Measurements from ENCODE around the gene CKAP5.

Gene CKAP5

DNA sequence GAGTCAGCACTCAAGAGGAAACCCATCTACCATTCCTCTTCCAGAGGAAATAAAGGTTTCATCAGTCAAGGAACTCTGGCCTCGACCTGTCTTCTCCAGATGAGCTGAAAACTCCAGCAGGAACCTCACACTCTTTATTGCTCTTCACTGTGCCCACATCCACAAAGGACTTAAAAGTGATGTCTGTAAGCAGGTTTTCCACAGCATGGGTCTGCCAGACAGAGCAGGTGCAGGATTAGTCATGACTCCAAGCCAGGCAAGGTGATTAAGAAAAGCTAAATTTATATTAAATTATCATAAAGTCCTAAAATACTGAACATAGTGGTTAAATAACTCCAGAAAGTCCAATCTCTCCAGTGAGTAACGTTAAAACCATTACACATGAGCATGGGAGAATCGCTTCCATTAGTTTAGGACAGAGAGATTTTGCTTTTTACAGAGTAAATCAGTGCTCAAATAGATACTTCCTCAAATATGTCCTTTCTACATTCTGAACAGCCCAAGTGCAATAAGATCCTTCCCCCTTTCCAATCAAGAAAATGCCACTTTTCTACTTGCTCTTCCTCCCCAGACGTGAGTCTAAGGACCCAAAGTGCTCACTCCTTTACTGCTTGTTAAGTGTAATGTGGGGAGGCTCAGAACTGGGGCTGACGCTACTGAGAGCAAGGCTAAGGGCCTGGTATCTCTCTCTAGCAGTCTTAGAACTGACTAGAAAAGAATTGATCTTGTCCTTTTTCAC, 10.7 kb upstream of the CKAP5 start (continued):
- no peak for TF ChIP-seq ZNF274 (IDR thresholded peaks at IDR 0.05; ENCODE audit: low read length)
- no peak for TF ChIP-seq ZNF274 (tag by site-specific recombination; IDR thresholded peaks at IDR 0.05; ENCODE audit: borderline replicate concordance)
- no peak for TF ChIP-seq HOXC10 (CRISPR knock-in tag; IDR thresholded peaks at IDR 0.05)
- no peak for TF ChIP-seq ZNF701 (tag by site-specific recombination; IDR thresholded peaks at IDR 0.05)
- no peak for TF ChIP-seq ZNF623 (tag by site-specific recombination; IDR thresholded peaks at IDR 0.05)
- TF ChIP-seq, protein P1, sequence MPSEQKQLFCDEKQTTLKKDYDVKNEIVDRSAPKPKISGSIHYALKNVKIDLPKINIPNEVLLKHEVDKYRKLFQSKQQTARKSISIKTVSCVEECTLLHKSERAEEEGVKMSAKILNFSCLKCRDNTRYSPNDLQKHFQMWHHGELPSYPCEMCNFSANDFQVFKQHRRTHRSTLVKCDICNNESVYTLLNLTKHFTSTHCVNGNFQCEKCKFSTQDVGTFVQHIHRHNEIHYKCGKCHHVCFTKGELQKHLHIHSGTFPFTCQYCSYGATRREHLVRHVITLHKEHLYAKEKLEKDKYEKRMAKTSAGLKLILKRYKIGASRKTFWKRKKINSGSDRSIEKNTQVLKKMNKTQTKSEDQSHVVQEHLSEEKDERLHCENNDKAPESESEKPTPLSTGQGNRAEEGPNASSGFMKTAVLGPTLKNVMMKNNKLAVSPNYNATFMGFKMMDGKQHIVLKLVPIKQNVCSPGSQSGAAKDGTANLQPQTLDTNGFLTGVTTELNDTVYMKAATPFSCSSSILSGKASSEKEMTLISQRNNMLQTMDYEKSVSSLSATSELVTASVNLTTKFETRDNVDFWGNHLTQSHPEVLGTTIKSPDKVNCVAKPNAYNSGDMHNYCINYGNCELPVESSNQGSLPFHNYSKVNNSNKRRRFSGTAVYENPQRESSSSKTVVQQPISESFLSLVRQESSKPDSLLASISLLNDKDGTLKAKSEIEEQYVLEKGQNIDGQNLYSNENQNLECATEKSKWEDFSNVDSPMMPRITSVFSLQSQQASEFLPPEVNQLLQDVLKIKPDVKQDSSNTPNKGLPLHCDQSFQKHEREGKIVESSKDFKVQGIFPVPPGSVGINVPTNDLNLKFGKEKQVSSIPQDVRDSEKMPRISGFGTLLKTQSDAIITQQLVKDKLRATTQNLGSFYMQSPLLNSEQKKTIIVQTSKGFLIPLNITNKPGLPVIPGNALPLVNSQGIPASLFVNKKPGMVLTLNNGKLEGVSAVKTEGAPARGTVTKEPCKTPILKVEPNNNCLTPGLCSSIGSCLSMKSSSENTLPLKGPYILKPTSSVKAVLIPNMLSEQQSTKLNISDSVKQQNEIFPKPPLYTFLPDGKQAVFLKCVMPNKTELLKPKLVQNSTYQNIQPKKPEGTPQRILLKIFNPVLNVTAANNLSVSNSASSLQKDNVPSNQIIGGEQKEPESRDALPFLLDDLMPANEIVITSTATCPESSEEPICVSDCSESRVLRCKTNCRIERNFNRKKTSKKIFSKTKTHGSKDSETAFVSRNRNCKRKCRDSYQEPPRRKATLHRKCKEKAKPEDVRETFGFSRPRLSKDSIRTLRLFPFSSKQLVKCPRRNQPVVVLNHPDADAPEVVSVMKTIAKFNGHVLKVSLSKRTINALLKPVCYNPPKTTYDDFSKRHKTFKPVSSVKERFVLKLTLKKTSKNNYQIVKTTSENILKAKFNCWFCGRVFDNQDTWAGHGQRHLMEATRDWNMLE (tag by site-specific recombination; conservative IDR thresholded peaks at IDR 0.05; ENCODE audit: low read depth), result no peak
- no peak for TF ChIP-seq ZSCAN30 (tag by site-specific recombination; IDR thresholded peaks at IDR 0.05)
- no peak for TF ChIP-seq ZNF624 (tag by site-specific recombination; IDR thresholded peaks at IDR 0.05)
- TF ChIP-seq ZNF596 (tag by site-specific recombination; IDR thresholded peaks at IDR 0.05), result no peak
- TF ChIP-seq GLIS2 (tag by site-specific recombination; IDR thresholded peaks at IDR 0.05), result no peak
- TF ChIP-seq SCRT1 (tag by site-specific recombination; IDR thresholded peaks at IDR 0.05; ENCODE audit: borderline replicate concordance), result no peak
- no peak for TF ChIP-seq MYNN (tag by site-specific recombination; IDR thresholded peaks at IDR 0.05; ENCODE audit: borderline replicate concordance)
- TF ChIP-seq, protein P2, sequence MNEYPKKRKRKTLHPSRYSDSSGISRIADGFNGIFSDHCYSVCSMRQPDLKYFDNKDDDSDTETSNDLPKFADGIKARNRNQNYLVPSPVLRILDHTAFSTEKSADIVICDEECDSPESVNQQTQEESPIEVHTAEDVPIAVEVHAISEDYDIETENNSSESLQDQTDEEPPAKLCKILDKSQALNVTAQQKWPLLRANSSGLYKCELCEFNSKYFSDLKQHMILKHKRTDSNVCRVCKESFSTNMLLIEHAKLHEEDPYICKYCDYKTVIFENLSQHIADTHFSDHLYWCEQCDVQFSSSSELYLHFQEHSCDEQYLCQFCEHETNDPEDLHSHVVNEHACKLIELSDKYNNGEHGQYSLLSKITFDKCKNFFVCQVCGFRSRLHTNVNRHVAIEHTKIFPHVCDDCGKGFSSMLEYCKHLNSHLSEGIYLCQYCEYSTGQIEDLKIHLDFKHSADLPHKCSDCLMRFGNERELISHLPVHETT (tag by site-specific recombination; IDR thresholded peaks at IDR 0.05), result no peak
- no peak for TF ChIP-seq ZNF585B (tag by site-specific recombination; IDR thresholded peaks at IDR 0.05)

DNA sequence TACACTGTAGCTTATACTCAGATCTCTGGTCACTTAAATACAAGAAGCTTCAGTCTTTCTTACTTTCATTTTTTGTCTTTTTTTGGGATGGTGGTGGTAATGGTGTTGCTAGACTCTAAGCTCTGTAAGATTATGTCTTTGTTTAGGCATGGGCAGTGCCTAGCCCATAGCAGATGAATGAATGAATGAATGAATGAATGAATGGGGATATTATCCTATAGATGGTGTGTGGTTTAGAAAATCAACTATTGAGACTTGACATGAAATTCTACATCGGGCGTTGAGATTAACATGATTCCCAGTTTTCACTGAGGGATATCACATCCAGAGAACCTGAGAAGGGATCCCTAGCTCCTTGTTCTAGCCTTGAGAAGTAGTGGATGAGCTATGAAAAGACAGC, 9.8 kb upstream of the CKAP5 start:
- peaks cover 0 to 37% of the 10 kb centered on the region in 2 experiments; a peak in 1 of 3 replicates for H3K36me3 ChIP-seq (ENCODE audit: control insufficient read depth in 2 of 2, insufficient read depth in 1 of 2, low read length in 2 of 2)
- ChIA-PET CTCF (no interaction called here), POLR2A (no interaction called here)
- no peaks in the 10 kb centered on the region for H3K9me3 ChIP-seq (ENCODE audit: control insufficient read depth, insufficient read depth, low read depth, low read length)
- no peak overlapping the region for H3K4me3 ChIP-seq (ENCODE audit: low read depth, low read length)
- no peaks in the 10 kb centered on the region for H3K4me1 ChIP-seq (ENCODE audit: control insufficient read depth, insufficient read depth, low read length)
- no peak overlapping the region for H3K27ac ChIP-seq (ENCODE audit: extremely low read depth, low read depth, low read length)
- TF ChIP-seq ZNF24 (tag by site-specific recombination; IDR thresholded peaks at IDR 0.05) (no peak), ZNF585B (tag by site-specific recombination; IDR thresholded peaks at IDR 0.05) (no peak), GLIS1 (tag by site-specific recombination; IDR thresholded peaks at IDR 0.05) (no peak), ZNF677 (tag by site-specific recombination; IDR thresholded peaks at IDR 0.05) (no peak)
- TF ChIP-seq, protein P3, sequence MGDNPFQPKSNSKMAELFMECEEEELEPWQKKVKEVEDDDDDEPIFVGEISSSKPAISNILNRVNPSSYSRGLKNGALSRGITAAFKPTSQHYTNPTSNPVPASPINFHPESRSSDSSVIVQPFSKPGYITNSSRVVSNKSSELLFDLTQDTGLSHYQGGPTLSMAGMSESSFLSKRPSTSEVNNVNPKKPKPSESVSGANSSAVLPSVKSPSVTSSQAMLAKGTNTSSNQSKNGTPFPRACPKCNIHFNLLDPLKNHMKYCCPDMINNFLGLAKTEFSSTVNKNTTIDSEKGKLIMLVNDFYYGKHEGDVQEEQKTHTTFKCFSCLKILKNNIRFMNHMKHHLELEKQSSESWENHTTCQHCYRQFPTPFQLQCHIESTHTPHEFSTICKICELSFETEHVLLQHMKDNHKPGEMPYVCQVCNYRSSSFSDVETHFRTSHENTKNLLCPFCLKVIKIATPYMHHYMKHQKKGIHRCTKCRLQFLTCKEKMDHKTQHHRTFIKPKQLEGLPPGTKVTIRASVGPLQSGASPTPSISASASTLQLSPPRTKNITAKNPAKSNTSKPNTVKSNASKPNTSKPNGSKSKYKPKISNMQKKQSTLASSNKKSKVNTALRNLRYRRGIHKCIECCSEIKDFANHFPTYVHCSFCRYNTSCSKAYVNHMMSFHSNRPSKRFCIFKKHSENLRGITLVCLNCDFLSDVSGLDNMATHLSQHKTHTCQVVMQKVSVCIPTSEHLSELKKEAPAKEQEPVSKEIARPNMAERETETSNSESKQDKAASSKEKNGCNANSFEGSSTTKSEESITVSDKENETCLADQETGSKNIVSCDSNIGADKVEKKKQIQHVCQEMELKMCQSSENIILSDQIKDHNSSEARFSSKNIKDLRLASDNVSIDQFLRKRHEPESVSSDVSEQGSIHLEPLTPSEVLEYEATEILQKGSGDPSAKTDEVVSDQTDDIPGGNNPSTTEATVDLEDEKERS (tag by site-specific recombination; IDR thresholded peaks at IDR 0.05), result no peak
- TF ChIP-seq, protein P4, sequence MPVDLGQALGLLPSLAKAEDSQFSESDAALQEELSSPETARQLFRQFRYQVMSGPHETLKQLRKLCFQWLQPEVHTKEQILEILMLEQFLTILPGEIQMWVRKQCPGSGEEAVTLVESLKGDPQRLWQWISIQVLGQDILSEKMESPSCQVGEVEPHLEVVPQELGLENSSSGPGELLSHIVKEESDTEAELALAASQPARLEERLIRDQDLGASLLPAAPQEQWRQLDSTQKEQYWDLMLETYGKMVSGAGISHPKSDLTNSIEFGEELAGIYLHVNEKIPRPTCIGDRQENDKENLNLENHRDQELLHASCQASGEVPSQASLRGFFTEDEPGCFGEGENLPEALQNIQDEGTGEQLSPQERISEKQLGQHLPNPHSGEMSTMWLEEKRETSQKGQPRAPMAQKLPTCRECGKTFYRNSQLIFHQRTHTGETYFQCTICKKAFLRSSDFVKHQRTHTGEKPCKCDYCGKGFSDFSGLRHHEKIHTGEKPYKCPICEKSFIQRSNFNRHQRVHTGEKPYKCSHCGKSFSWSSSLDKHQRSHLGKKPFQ (tag by site-specific recombination; IDR thresholded peaks at IDR 0.05), result no peak
- TF ChIP-seq, protein P5, sequence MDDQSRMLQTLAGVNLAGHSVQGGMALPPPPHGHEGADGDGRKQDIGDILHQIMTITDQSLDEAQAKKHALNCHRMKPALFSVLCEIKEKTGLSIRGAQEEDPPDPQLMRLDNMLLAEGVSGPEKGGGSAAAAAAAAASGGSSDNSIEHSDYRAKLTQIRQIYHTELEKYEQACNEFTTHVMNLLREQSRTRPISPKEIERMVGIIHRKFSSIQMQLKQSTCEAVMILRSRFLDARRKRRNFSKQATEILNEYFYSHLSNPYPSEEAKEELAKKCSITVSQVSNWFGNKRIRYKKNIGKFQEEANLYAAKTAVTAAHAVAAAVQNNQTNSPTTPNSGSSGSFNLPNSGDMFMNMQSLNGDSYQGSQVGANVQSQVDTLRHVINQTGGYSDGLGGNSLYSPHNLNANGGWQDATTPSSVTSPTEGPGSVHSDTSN (CRISPR knock-in tag; IDR thresholded peaks at IDR 0.05), result no peak

All from HEK293 (cell line).